HG03066 (cell line): Measurements from ENCODE around the gene KIAA1217.
A peak's percentile ranks its signal among the peaks of the same experiment; 100 is the strongest.

Source experiments
- ATAC-seq: cut with Tn5 transposase; IDR thresholded peaks from one replicate; pipeline ENCODE4 v1.9.1; 2021; ENCODE audit warnings: low read depth; ENCODE audit not compliant: unreplicated experiment

The KIAA1217 gene

GRCh38 chr10:24455447-24455846 is 246.5 kb downstream of the KIAA1217 start:
- no peak for ATAC-seq

GRCh38 chr10:24456322-24456721 is 247.4 kb downstream of the KIAA1217 start:
- ATAC-seq, result no peak

GRCh38 chr10:24457661-24458318 is 248.9 kb downstream of the KIAA1217 start:
- no peak for ATAC-seq

- no peak for ATAC-seq
Observed at GRCh38 chr10:24459836-24460235, 250.9 kb downstream of the KIAA1217 start.

- no peak for ATAC-seq
Observed at GRCh38 chr10:24462291-24462813, 253.4 kb downstream of the KIAA1217 start.

- no peak for ATAC-seq
Observed at GRCh38 chr10:24462889-24463552, 254.1 kb downstream of the KIAA1217 start.

GRCh38 chr10:24463611-24464426 is 254.9 kb downstream of the KIAA1217 start:
- peak; percentile 45 for ATAC-seq

- no peak for ATAC-seq
Observed at GRCh38 chr10:24465124-24465874, 256.4 kb downstream of the KIAA1217 start.

GRCh38 chr10:24465891-24466818 is 257.2 kb downstream of the KIAA1217 start:
- peak; percentile 48 for ATAC-seq

GRCh38 chr10:24467136-24467535 is 258.2 kb downstream of the KIAA1217 start:
- ATAC-seq, result no peak

- ATAC-seq, result no peak
Observed at GRCh38 chr10:24467605-24468004, 258.7 kb downstream of the KIAA1217 start.

- ATAC-seq, result no peak
Observed at GRCh38 chr10:24468281-24468751, 259.4 kb downstream of the KIAA1217 start.

- no peak for ATAC-seq
Observed at GRCh38 chr10:24469993-24470392, 261.1 kb downstream of the KIAA1217 start.

GRCh38 chr10:24475598-24475997 is 266.7 kb downstream of the KIAA1217 start:
- ATAC-seq, result no peak

- ATAC-seq, result no peak
Observed at GRCh38 chr10:24476913-24477701, 268.2 kb downstream of the KIAA1217 start.

GRCh38 chr10:24477915-24478314 is 269.0 kb downstream of the KIAA1217 start:
- ATAC-seq, result no peak

- no peak for ATAC-seq
Observed at GRCh38 chr10:24479806-24480205, 270.9 kb downstream of the KIAA1217 start.

GRCh38 chr10:24480447-24480846 is 271.5 kb downstream of the KIAA1217 start:
- no peak for ATAC-seq

- no peak for ATAC-seq
Observed at GRCh38 chr10:24481241-24481640, 272.3 kb downstream of the KIAA1217 start.
